HepG2 (cell line): Measurements from ENCODE around the gene HOXA11. TPM values are rescaled to one million over a fixed set of nuclear protein-coding genes. Genes with fewer than 3 reads are reported as not detected.

Experiments used
- ATF1 ChIP-seq: IDR thresholded peaks from 2 replicates; pipeline ENCODE4 v1.6.1; 2016; ENCODE audit warnings: mild to moderate bottlenecking, control low read depth
- CREB1 ChIP-seq, 2 experiments: fragments of 450-650 bp in 1 of 2; IDR thresholded peaks; 2 replicates each; pipeline ENCODE4 v1.6.1; 2016 to 2017; ENCODE audit warnings: control low read depth in 1 of 2, mild to moderate bottlenecking in 1 of 2, missing compliant biosample characterization in 1 of 2, missing genetic modification characterization in 1 of 2
- DR1 ChIP-seq: sonication (generic); formaldehyde crosslinking; IDR thresholded peaks from 2 replicates; pipeline ENCODE4 v1.8.0; 2021; ENCODE audit warnings: mild to moderate bottlenecking, missing genetic modification reagents, inconsistent platforms
- FOXM1 ChIP-seq: sonication (generic); formaldehyde crosslinking; IDR thresholded peaks from 2 replicates; pipeline ENCODE4 v1.5.0; 2020; ENCODE audit warnings: missing genetic modification reagents
- HNRNPL ChIP-seq: fragments of 200-400 bp; formaldehyde crosslinking; IDR thresholded peaks from 2 replicates; pipeline ENCODE4 v1.6.1; 2017; ENCODE audit warnings: mild to moderate bottlenecking, low read depth, low read length
- LCORL ChIP-seq, 2 experiments: fragments of 450-650 bp in 1 of 2; sonication (generic) in 1 of 2; formaldehyde crosslinking in 1 of 2; IDR thresholded peaks; 2 replicates each; pipeline versions ENCODE4 v1.5.0 to v1.6.1; 2017 to 2020; ENCODE audit warnings: antibody characterized with exemption in 1 of 2, missing genetic modification reagents in 1 of 2
- NFIB ChIP-seq: sonication (generic); formaldehyde crosslinking; IDR thresholded peaks from 2 replicates; pipeline ENCODE4 v1.9.0; 2021; ENCODE audit warnings: missing genetic modification reagents, mild to moderate bottlenecking, borderline replicate concordance
- NR2F1 ChIP-seq, 2 experiments: fragments of 450-650 bp in 1 of 2; formaldehyde crosslinking in 1 of 2; IDR thresholded peaks; 2 replicates each; pipeline versions ENCODE4 v1.5.0 to v1.6.1; 2016 to 2020; ENCODE audit warnings: mild to moderate bottlenecking in 1 of 2, missing compliant biosample characterization in 1 of 2, missing genetic modification reagents in 1 of 2, moderate library complexity in 1 of 2
- RFXANK ChIP-seq: IDR thresholded peaks from 2 replicates; pipeline ENCODE4 v1.6.1; 2016
- SP1 ChIP-seq, 2 experiments: fragments of 450-650 bp in 1 of 2; sonication (generic) in 1 of 2; formaldehyde crosslinking in 1 of 2; IDR thresholded peaks; 2 replicates each; pipeline versions ENCODE4 v1.4.0 to v1.6.1; 2016 to 2020; ENCODE audit warnings: missing genetic modification reagents in 1 of 2
- ZBTB20 ChIP-seq: sonication (generic); formaldehyde crosslinking; IDR thresholded peaks from 2 replicates; pipeline ENCODE4 v1.8.1; 2023; ENCODE audit warnings: missing genetic modification reagents, low read depth, mild to moderate bottlenecking, borderline replicate concordance
- ZBTB4 ChIP-seq: sonication (generic); formaldehyde crosslinking; IDR thresholded peaks from 2 replicates; pipeline ENCODE4 v1.4.0; 2020; ENCODE audit warnings: missing genetic modification reagents, mild to moderate bottlenecking, borderline replicate concordance
- ZC3H13 ChIP-seq: sonication (generic); formaldehyde crosslinking; IDR thresholded peaks from 2 replicates; pipeline ENCODE4 v1.8.1; 2023; ENCODE audit warnings: mild to moderate bottlenecking, missing genetic modification reagents, moderate library complexity
- ZFAT ChIP-seq: sonication (generic); formaldehyde crosslinking; conservative IDR thresholded peaks from 2 replicates; pipeline ENCODE4 v1.8.1; 2023; ENCODE audit warnings: missing genetic modification reagents, inconsistent platforms
- ZKSCAN5 ChIP-seq: sonication (generic); formaldehyde crosslinking; IDR thresholded peaks from 2 replicates; pipeline ENCODE4 v1.5.1; 2020; ENCODE audit warnings: mild to moderate bottlenecking, missing genetic modification reagents
- ZNF225 ChIP-seq: sonication (generic); formaldehyde crosslinking; IDR thresholded peaks from 2 replicates; pipeline ENCODE4 v1.4.0; 2020; ENCODE audit warnings: mild to moderate bottlenecking, missing genetic modification reagents
- ZNF232 ChIP-seq: sonication (generic); formaldehyde crosslinking; IDR thresholded peaks from 2 replicates; pipeline ENCODE4 v1.4.0; 2020; ENCODE audit warnings: missing genetic modification reagents, borderline replicate concordance
- ZNF326 ChIP-seq: sonication (generic); formaldehyde crosslinking; IDR thresholded peaks from 2 replicates; pipeline ENCODE4 v1.4.0; 2020; ENCODE audit warnings: missing genetic modification reagents, borderline replicate concordance
- ZNF430 ChIP-seq: sonication (generic); formaldehyde crosslinking; IDR thresholded peaks from 2 replicates; pipeline ENCODE4 v1.9.0; 2021; ENCODE audit warnings: mild to moderate bottlenecking, missing genetic modification reagents
- ZNF432 ChIP-seq: sonication (generic); formaldehyde crosslinking; IDR thresholded peaks from 2 replicates; pipeline ENCODE4 v1.5.0; 2020; ENCODE audit warnings: missing genetic modification reagents, mild to moderate bottlenecking, borderline replicate concordance
- ZNF441 ChIP-seq: sonication (generic); formaldehyde crosslinking; IDR thresholded peaks from 2 replicates; pipeline ENCODE4 v1.7.0; 2021; ENCODE audit warnings: missing genetic modification reagents, borderline replicate concordance
- ZNF550 ChIP-seq: sonication (generic); formaldehyde crosslinking; IDR thresholded peaks from 2 replicates; pipeline ENCODE4 v1.4.0; 2020; ENCODE audit warnings: mild to moderate bottlenecking, missing genetic modification reagents, borderline replicate concordance
- ZNF772 ChIP-seq: sonication (generic); formaldehyde crosslinking; IDR thresholded peaks from 2 replicates; pipeline ENCODE4 v1.5.0; 2020; ENCODE audit warnings: mild to moderate bottlenecking, missing genetic modification reagents
- ZSCAN12 ChIP-seq: sonication (generic); formaldehyde crosslinking; IDR thresholded peaks from 2 replicates; pipeline ENCODE4 v1.9.0; 2021; ENCODE audit warnings: mild to moderate bottlenecking, missing genetic modification reagents
- ZSCAN31 ChIP-seq: sonication (generic); formaldehyde crosslinking; IDR thresholded peaks from 2 replicates; pipeline ENCODE4 v1.5.0; 2020; ENCODE audit warnings: low read depth, mild to moderate bottlenecking, missing genetic modification reagents
- polyA plus RNA-seq, 8 experiments: library from polyadenylated mRNA; depleted of rRNA in 3 of 8; stranded (reverse) in 7 of 8; unstranded in 1 of 8; fragments of >200 nt; fragmentation: Illumina TruSeq in 4 of 8; extraction: Trizol in 4 of 8; gene quantifications; 2 replicates each; pipeline versions ENCODE4 v1.2.1 to v1.2.3, GENCODE V29; 2011 to 2016; ENCODE audit warnings: low read depth in 4 of 8, missing spikeins in 1 of 8, mixed read lengths in 1 of 8; ENCODE audit not compliant: insufficient read depth in 1 of 8
- total RNA-seq, 5 experiments: library from RNA; depleted of rRNA; stranded (reverse); fragments of >200 nt; fragmentation: Illumina TruSeq; extraction: Trizol; gene quantifications; 2 replicates each; pipeline ENCODE4 v1.2.3, GENCODE V29; 2016; ENCODE audit warnings: low read depth in 1 of 5
- TF ChIP-seq, protein P1 (sequence below): sonication (generic); formaldehyde crosslinking; IDR thresholded peaks from 2 replicates; pipeline ENCODE4 v1.5.1; 2020; ENCODE audit warnings: missing genetic modification reagents, mild to moderate bottlenecking, borderline replicate concordance

Gene HOXA11
- total and polyA plus RNA-seq, 2 of the 13 experiments (the other 11 are each of a cell fraction or from before 2014, with no cell fraction given) = not detected

- peak; percentile 12; the same call in 1 of the 2 replicates for TF ChIP-seq ZBTB4 (CRISPR knock-in tag)
- TF ChIP-seq ZSCAN12 = no peak
- TF ChIP-seq, protein P1, sequence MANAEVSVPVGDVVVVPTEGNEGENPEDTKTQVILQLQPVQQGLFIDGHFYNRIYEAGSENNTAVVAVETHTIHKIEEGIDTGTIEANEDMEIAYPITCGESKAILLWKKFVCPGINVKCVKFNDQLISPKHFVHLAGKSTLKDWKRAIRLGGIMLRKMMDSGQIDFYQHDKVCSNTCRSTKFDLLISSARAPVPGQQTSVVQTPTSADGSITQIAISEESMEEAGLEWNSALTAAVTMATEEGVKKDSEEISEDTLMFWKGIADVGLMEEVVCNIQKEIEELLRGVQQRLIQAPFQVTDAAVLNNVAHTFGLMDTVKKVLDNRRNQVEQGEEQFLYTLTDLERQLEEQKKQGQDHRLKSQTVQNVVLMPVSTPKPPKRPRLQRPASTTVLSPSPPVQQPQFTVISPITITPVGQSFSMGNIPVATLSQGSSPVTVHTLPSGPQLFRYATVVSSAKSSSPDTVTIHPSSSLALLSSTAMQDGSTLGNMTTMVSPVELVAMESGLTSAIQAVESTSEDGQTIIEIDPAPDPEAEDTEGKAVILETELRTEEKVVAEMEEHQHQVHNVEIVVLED (CRISPR knock-in tag) = no peak
- TF ChIP-seq LCORL (IDR thresholded peaks at IDR 0.05) = no peak
- no peak for TF ChIP-seq LCORL (CRISPR knock-in tag; IDR thresholded peaks at IDR 0.05)
- TF ChIP-seq ZNF432 = no peak
- 0 out of 2 replicates have a peak, but pooled peaks have one; percentile 13 for TF ChIP-seq ZNF232 (CRISPR knock-in tag)
- no peak for TF ChIP-seq ZC3H13 (CRISPR knock-in tag)
- no peak for TF ChIP-seq ZNF326
- no peak; the same call in 1 of the 2 replicates for TF ChIP-seq ZBTB20 (CRISPR knock-in tag)
- no peak for TF ChIP-seq NFIB (CRISPR knock-in tag)
- no peak for TF ChIP-seq ATF1 (CRISPR knock-in tag)
- TF ChIP-seq ZFAT = no peak
- TF ChIP-seq FOXM1 (CRISPR knock-in tag) = no peak
- TF ChIP-seq RFXANK (CRISPR knock-in tag) = no peak
- 0 out of 2 replicates have a peak, but pooled peaks have one; percentile 8 for TF ChIP-seq DR1
- peak; percentile 84; the same call in 1 of the 2 replicates for TF ChIP-seq ZNF225 (CRISPR knock-in tag)
- 0 out of 2 replicates have a peak, but pooled peaks have one; percentile 72 for TF ChIP-seq ZNF430
- no peak for TF ChIP-seq ZSCAN31 (CRISPR knock-in tag)
- TF ChIP-seq NR2F1 (CRISPR knock-in tag; IDR thresholded peaks at IDR 0.05) = no peak
- no peak for TF ChIP-seq CREB1 (IDR thresholded peaks at IDR 0.05)
- no peak for TF ChIP-seq CREB1 (CRISPR knock-in tag; IDR thresholded peaks at IDR 0.05)
- no peak for TF ChIP-seq ZNF441
- no peak for TF ChIP-seq ZNF772 (CRISPR knock-in tag)
- no peak for TF ChIP-seq ZKSCAN5 (CRISPR knock-in tag)
- TF ChIP-seq ZNF550 (CRISPR knock-in tag) = 0 out of 2 replicates have a peak, but pooled peaks have one; percentile 44
- 0 out of 2 replicates have a peak, but pooled peaks have one; percentile 64 for TF ChIP-seq HNRNPL
- no peak for TF ChIP-seq SP1 (IDR thresholded peaks at IDR 0.05)
- no peak for TF ChIP-seq SP1 (CRISPR knock-in tag; IDR thresholded peaks at IDR 0.05)
Observed at GRCh38 chr7:27149842-27150567, 35.0 kb downstream of the HOXA11 start (continued).
